ENCODE data around the gene IBA57.

DNA sequence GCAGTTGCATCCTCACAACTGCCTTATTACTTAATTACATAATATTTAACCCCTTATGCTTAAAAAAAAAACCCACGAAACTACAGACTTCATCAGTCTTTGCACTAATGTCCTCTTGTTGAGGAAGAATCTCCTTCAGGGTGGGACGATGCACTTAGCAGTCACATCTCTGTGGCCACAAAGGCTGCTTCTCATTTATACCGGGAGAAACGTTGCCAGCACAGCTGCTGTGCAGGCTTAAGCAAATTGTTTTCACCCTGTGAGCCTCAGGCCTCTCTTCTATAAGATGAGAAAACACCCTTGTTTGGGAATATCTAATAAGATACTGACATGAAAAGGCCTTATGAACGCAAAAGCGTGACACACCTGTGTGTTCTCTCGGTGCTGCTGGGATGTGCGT, 39.4 kb downstream of the IBA57 start:
- TF ChIP-seq, protein P1, sequence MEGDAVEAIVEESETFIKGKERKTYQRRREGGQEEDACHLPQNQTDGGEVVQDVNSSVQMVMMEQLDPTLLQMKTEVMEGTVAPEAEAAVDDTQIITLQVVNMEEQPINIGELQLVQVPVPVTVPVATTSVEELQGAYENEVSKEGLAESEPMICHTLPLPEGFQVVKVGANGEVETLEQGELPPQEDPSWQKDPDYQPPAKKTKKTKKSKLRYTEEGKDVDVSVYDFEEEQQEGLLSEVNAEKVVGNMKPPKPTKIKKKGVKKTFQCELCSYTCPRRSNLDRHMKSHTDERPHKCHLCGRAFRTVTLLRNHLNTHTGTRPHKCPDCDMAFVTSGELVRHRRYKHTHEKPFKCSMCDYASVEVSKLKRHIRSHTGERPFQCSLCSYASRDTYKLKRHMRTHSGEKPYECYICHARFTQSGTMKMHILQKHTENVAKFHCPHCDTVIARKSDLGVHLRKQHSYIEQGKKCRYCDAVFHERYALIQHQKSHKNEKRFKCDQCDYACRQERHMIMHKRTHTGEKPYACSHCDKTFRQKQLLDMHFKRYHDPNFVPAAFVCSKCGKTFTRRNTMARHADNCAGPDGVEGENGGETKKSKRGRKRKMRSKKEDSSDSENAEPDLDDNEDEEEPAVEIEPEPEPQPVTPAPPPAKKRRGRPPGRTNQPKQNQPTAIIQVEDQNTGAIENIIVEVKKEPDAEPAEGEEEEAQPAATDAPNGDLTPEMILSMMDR (IDR thresholded peaks at IDR 0.05) = no peak
- TF ChIP-seq EP300 (IDR thresholded peaks at IDR 0.05) (no peak), POLR2A (IDR thresholded peaks at IDR 0.05) (no peak), POLR2AphosphoS5 (IDR thresholded peaks at IDR 0.05) (no peak)
